Activated CD4-positive, alpha-beta T cell treated with anti-CD3 and anti-CD28 coated beads for 1 hour (primary cell): ENCODE measurements around the gene MYOCD.
"Not testable (repeated sequence)": the region's sequence is repeated elsewhere in the genome, so short reads cannot be mapped to it uniquely, and the experiment has no call there.

Source experiments
- DNase-seq: peaks from one replicate; pipeline ENCODE4 v3.0.0-alpha.2; 2020

MYOCD gene, protein sequence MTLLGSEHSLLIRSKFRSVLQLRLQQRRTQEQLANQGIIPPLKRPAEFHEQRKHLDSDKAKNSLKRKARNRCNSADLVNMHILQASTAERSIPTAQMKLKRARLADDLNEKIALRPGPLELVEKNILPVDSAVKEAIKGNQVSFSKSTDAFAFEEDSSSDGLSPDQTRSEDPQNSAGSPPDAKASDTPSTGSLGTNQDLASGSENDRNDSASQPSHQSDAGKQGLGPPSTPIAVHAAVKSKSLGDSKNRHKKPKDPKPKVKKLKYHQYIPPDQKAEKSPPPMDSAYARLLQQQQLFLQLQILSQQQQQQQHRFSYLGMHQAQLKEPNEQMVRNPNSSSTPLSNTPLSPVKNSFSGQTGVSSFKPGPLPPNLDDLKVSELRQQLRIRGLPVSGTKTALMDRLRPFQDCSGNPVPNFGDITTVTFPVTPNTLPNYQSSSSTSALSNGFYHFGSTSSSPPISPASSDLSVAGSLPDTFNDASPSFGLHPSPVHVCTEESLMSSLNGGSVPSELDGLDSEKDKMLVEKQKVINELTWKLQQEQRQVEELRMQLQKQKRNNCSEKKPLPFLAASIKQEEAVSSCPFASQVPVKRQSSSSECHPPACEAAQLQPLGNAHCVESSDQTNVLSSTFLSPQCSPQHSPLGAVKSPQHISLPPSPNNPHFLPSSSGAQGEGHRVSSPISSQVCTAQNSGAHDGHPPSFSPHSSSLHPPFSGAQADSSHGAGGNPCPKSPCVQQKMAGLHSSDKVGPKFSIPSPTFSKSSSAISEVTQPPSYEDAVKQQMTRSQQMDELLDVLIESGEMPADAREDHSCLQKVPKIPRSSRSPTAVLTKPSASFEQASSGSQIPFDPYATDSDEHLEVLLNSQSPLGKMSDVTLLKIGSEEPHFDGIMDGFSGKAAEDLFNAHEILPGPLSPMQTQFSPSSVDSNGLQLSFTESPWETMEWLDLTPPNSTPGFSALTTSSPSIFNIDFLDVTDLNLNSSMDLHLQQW

DNA sequence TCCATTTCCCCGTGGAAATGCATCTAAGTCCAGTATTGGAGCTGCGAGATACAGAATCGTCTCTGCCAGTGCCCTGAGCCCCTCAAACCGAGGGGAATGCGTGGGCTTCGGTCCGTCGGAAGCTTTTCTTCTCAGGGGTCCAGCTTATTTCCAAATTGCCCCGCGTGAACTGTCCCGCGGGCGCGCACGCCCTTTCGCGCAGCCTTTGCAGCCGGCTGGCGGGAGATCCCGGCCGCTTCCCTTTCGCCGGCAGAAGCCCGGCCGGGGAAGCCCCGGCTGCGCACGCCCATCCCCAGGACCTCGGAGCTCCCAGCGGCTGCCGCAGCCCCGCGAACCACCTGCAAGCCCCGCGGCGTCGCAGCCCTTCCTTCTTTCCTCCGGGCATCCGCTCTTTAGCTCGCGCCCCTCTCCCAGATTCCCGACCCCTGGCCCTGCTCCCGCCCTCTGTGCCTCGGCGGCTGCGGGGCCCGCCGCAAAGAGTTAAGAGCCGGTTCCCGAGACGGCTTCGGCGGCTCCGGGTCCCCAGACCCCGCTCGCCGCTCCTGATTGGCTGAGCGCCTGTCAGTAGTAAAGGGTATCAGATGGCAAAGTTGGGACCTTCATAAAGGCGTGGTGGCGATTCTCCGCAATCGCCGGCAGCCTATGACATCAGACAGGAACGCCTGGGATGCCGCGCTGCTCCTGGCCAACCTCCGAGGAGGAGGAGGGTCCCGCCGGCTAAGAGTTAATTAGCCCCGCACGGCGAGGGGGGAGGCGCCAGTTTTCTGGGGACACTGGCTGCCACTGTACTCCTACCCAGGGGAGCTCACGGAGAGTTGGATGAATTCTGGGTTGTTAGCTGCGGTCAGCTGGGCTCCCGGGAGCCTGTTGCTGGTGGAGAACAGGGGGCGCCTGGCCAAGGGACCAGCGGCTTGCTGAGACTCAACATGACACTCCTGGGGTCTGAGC is at the start of gene MYOCD:
TSS of gene MYOCD (plus strand) at position 628 of the 948 bp plus-strand sequence. CDS start at position 927, 299 bp downstream.
- no peak for DNase-seq

DNA sequence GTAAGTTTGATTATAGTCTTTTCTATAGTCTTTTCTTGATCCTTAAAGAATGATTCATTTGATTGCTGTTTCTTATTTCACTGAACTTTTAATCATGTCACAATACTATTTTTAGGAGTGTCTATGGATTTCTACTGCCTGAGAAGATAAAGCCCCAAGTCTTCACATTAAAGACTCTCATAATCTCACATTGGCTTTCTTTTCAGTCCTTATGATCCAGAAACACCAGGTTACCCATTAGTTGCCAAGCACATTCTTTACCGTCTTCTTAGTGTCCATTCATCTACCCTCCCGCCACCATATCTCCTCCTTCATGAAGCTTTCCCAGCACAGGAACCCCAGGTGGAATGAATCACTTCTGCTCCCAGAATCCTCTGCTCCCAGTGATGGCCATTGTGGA is 49.5 kb upstream of the MYOCD start:
- no peak for DNase-seq

DNA sequence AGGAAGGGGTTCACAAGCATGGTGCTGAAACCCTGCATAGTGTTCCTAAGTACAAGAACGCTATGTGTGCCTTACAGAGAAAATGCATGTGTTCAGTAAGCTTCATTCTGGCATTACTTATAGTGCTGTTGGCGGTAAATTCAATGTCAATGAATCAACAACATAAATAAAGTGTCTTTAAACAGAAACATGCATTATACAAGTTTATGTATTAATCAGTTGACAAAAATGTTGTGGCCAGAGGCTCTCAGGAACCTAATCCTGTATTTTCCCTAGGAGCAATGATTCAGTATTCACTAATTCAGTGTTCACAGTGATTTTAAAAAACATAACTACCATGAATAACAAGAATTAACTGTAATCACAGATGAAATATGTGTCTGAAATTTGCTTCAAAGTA is 47.1 kb upstream of the MYOCD start:
- no peak for DNase-seq

DNA sequence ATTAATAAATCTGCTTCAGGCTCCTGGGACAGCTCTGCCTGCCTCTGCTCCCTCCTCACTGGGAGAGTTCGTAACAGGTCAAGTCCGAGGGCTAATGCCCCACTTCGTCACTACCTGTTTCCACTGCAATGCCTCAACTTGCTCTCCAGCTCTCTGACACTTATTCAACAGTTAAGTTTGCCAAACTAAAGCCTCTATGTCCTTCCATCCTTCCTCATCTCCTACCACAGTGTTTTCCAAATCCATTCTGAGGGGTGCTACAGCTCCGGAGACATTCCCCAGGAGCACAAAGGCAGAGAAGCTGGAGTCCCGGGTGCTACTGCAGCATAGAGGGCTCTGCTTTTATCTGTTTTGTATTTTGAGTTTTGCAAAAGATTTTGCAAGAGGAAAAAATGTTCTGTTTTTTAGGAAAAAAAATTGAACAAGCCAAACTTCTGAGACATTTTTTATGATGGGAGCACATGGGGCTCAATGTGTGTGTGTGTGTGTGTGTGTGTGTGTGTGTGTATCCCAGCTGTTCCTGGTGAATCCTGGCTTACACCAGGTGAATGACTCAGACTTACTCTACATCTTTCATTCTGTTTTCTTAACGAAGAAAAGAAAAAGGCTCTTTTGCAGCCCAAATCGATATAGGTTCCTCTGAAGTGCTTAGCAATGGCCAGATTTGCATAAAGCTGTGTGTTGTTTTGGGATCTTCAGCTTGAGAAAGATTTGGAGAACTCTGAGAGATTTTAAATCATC is 46.1 kb upstream of the MYOCD start:
- DNase-seq = no peak

DNA sequence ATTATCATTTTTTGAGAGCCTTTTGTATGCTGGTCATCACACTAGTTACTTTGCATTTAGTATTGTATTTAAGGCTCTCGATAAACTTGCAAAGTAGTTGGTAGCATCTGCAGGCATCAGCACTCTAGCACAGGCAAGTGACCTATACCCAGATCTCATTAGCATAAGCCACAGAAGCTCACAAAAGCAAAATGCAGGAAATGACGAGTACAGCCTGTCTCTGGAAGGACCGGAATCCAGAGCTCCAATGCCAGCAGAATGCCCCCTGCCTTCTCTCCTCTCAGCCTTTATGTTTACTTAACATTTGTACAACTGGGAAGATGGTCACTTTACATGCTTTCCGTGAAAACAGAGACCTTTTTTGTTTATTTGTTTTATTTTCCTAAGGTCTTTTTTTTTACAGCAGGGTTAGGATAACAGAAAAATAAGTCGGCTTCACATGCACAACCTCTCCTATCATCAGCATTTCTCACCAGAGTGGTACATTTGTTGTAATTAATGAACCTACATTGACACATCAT is 45.4 kb upstream of the MYOCD start:
- no peak for DNase-seq

DNA sequence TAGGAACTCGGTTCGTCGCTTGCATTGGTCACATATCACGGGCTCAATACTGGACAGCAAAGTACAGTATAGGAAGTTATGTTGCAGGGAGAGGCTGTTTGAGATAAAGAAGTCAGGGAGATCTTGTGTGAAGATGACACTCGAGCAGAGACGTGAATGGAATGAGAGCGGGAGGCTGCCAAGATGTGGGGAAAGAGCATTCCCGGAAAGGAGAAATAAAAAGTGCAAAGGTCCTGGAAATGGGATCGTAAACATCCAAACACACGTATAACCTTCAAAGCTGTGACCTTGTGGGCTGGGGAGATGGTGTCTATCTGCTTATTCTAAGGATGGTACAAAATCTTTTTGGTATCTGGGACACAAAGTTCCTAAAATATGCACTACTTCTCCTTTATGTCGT is 43.0 kb upstream of the MYOCD start:
- DNase-seq = no peak

DNA sequence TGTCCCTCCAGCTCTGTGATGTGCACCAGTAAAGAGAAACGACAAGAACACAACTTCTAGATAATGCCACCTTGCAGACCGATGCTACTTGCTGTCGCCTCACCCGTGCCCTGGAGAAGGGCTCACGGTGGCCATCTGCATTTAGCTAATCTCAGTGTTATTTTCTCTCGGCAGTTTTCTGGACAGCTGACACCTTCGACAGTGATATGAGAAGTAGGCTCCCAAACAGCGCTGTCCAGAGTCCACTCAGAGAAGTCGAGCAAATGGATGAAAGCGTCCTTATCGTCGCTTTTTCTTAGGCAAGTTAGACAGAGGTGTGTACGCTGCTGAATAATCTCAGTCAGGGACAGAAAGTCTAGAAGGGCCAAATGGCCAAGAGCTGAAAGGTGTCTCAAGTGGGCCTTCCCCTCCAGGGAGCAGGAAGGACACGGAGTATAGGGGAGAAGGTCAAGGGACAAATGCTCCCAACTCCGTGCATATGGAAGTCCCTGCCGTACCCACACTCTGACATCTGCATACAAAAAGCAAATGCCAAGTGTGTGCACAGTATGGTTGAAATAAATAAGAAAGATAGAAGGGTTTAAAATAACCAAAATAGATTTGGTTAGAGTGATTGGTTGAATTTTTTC is 42.4 kb upstream of the MYOCD start:
- no peak for DNase-seq

DNA sequence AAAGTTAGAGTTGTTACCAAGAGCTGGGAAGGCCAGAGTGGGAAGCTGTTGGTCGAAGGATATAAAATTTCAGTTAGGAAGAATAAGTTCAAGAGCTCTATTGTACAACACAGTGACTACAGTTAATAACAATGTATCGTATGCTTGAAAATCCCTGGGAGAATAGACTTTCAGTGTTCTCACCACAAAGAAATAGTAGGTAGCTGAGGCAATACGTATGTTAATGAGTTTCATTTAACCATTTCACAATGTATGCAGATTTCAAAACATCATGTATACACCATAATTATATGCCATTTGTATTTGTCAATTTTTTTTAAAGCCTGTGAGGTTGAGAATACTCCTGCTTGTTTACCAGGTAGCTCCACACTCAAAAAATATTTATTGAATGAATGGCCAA is 41.5 kb upstream of the MYOCD start:
- no peak for DNase-seq

DNA sequence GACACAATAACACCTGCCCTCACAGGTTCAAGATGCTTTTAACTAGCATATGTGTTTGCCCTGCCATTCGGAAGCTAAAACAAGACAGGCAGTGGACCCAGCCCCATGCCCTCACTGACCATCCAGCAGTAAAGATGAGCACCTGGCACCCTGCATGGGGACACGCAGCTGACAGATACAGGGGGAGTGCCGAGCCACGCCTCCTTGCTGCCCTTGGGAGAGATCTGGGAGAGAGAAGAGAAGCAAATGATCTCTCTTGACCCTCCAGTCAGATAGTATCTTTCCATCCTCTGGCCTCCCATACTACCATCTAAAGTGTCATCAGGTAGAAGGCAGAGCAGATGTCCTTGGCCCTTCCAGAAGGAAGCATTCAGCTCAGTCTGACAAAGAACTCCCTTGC is 40.6 kb upstream of the MYOCD start:
- no peak for DNase-seq

DNA sequence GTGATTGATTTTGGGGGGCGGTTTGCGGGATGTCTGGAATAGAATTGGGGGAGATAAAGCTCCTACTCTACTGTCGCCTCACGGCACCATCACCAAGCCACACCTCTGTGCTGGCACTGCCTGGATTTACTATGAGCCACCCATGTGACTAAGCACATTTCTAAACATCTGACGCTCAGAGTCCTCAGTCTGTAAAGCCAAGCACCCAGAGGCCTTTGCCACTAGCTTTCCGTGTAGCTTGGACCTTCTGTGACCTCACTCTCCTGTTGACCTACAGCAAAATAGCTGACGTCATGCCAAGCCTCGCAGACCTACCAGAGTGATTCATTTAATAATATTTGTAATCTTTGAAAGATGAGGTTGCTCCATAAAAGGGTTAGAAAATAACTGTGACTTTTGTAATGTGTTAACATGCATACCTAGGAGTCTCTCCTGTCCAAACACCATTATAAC is 38.5 kb upstream of the MYOCD start:
- no peak for DNase-seq

DNA sequence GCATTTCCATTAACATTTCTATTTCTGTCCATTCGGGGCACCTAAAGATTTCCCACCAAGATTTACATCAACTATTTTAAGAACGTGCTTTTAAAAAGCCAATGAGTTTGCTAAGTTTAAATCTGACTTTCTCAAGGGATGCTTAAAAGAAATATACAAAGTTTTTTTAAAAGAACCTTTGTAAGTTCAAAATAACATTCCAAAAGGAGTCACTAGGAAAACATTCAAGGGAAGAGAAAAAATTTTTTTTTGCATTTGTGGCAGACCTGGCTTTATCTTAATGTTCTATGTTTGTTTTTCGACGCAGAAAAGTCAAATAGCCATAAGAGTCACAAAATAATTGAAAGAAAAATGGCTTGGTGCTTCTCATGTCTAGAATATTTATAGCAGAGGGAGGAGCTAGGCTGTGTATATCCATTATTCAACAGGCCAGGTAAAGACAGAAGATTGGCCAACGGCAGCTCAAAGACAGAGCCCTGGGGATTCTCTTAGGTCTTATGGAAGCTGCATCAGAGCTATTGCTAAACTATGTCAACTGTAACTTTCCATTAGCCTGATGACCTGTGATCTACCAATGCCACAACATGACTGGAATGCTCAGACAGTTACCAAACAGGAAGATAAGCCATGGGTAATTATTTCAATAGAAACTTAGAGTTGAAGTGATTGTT is 37.8 kb upstream of the MYOCD start:
- no peak for DNase-seq

DNA sequence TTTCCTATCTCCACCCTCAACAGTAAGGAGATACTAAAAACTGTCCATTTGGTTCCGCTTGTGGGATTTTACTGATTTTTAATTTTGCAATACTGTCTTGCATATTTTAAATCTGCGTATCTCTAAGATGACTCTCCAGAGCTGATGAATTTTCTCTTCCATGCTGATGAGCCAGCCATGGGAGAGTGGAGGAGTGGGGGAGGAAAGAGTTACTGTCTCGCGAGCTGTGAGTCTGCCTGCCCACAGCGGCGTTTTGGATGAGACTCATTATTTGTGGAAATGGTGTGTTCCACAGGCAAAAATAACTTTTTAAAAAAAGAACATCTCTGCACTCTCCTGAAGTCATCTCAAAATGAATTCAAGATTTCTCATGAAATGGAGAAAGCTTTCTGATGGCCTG is 34.6 kb upstream of the MYOCD start:
- no peak for DNase-seq

DNA sequence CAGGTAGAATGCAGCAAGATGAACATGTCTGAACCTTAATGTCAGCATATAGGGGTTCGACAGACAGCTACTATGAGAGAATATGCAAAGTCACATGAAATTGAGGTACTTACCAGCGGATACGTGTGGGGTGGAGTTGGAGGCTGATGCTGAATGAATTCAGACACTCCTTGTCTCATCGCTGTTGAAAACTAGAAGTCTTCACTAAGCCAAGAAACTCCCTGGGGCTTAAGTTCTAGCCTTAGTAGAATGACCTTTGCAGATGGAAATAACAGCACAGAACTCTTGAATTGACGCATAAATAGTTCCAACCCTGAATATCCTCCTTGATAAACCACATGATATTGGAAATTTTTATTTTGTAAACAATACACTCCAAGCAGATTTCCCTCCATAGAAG is 32.9 kb upstream of the MYOCD start:
- no peak for DNase-seq

DNA sequence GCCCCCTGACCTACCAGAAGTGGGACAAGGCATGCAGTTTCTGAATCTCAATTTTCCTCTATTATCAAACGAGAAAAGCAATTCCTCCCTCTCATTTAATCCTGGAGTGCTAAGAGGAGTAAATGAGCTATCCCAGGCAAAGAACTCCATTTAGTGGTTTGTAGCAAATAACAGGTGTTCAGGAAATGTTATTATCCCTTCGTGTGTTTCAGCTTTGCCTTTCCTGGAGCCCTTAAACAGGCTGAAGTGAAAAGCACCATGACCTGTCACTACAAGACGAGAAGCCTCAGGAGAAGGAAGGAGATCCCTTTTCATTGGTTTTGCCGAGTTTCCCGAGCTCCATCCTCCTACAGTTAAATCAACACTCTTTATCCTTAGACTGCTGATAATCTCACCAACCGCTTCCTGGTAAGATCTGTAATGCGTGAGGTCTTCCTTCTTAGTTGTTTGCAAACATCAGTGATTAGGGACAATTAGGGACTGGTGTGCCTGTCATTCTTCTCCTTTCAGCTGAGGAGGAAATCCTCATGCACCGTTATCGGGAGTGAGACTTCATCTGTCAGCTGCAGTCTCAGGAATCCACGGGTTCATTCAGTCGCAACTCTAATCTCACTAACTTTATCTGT is 30.8 kb upstream of the MYOCD start:
- no peak for DNase-seq

DNA sequence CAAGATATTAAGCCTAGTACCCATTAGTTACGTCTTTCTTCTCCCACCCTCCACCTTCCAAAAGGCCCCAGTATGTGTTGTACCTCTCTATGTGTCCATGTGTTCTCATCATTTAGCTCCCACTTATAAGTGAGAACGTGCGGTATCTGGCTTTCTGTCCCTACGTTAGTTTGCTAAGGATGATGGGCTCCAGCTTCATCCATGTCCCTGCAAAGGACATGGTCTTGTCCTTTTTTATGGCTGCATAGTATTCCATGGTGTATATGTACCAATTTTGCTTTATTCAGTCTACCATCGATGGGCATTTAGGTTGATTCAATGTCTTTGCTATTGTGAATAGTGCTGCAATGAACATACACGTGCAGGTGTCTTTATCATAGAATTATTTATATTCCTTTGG is 29.7 kb upstream of the MYOCD start:
- DNase-seq = not testable (repeated sequence)

DNA sequence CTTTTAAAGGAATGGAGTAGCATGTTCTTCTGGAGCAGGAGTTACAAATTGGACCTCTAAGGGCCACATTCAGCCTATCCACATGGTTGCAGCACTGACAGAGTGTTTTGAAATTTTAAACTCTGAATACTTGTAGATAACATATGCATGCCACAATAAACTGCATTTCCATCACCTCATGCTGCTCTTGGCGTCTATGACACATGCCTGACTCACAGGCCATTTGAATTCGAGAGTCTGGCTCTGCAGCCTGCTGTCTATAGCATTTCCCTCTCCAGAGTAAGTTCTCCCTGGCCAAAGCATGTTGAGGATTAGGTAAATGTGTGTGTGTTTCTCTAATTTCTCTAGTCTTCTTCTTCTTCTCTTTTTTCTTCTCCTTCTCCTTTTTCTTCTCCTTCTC is 28.7 kb upstream of the MYOCD start:
- no peak for DNase-seq

DNA sequence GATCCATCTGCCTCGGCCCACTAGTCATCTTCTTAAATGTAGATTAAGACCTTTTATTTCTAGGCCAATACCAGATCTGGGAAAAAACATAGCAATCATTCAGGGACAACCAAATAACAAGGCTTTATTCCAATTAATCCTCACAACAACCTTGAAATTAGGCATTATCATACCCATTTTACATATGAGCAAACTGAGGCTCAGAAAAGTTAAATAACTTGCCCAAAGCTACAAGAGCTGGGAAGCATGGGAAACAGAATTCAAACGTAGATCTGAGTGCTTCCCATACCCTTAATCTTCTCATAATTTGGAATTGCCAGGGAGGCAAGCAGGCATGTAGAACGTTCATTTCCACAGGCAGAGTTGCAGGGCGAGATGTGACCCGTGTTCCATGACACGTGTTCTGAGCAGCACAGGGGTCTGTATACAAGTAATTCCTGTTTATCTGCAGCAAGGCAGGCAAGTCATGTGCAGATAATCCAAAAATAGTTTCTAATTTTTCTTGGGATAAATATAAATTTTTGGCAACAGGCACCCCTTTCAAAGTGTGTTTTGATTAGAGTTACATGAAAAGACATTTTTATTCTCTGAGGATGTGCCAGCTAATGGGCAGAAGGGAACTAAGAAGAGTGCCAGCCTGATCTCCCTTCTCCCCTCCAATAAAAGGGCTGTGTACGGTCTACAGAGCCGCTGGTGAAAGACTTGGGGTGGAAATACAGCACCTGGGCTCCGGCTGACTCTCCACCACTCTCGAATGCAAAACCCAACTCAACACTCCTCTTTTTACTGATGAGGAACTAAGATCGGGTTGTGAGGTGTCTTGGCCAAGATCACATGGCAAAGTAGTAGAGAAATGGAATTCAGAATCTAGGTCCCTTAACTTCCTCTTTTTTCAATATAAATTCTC is 27.7 kb upstream of the MYOCD start:
- no peak for DNase-seq

DNA sequence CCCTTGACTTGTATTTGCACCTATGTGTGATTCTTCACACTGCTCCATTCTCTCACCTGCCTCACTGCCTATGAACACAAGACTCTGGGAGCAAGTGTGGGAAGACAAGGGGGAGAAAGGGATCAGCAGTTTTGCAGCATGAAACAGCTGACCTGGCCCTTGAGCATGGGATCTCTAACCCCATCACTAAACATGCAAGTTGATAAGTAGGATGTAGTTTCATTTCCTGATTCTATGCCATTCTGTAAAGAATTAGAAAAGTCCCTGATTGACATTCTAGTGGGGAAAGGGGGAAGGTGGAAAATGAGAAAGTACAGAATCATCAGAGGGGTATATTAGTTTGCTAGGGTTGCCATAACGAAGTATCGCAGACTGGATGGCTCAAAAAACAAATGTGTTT is 25.3 kb upstream of the MYOCD start:
- no peak for DNase-seq

DNA sequence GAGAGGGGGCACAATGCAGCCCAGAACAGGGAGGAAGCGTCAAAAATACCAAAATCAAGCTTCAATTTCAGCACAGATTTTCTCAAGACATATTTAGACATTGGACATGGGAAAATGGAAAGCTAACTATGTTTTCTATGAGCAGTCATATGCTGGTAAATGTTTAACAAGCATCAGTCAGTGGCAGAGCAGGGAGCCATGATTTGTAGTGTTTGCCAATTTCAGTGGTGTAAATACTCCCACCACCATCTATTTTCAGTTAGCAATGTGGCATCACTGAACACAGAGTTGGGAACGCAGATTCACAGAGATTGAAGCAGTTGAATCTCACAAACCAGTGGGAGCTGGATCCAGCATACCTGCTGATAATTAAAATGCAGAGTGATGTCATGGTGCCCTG is 24.6 kb upstream of the MYOCD start:
- DNase-seq = no peak
